Peyer's patch (tissue), 4 donors: ENCODE data around the gene DBI. TPM values are rescaled to one million over a fixed set of nuclear protein-coding genes. Genes with fewer than 3 reads are reported as not detected.

Experiments
- DNase-seq, 3 donors: peaks; one replicate each; pipeline ENCODE4 v3.0.0-alpha.2; 2017 to 2019
- H3K27ac ChIP-seq, 4 donors: fragments of 200-600 bp; sonication (generic); one replicate each; pipeline ENCODE4 v1.5.1; 2016 to 2019
- H3K27me3 ChIP-seq, 2 donors: fragments of 200-600 bp; sonication (generic); one replicate each; pipeline ENCODE4 v1.5.1; 2019
- H3K36me3 ChIP-seq, 3 donors: fragments of 200-600 bp; sonication (generic); one replicate each; pipeline ENCODE4 v1.5.1; 2016 to 2019
- H3K4me1 ChIP-seq, 4 donors: fragments of 200-600 bp; sonication (generic); one replicate each; pipeline ENCODE4 v1.5.1; 2016 to 2019
- H3K4me3 ChIP-seq, 4 donors: fragments of 200-600 bp; sonication (generic); 1 replicate in 3 of 4; 2 replicates in 1 of 4; pipeline ENCODE4 v1.5.1; 2016 to 2019; ENCODE audit warnings: mild to moderate bottlenecking in 1 of 4
- H3K9me3 ChIP-seq, 4 donors: fragments of 200-600 bp; sonication (generic); one replicate each; pipeline ENCODE4 v1.5.1; 2016 to 2019; ENCODE audit warnings: mild to moderate bottlenecking in 1 of 4
- CTCF ChIP-seq, 6 experiments: fragments of 450-650 bp in 4 of 6; fragments of 200-600 bp in 2 of 6; sonication (generic) in 1 of 6; IDR thresholded peaks; one replicate each; pipeline ENCODE4 v1.5.1; 2017 to 2019; ENCODE audit warnings: antibody characterized with exemption in 6 of 6, mild to moderate bottlenecking in 3 of 6, moderate library complexity in 1 of 6
- POLR2A ChIP-seq, 2 donors: fragments of 450-650 bp; IDR thresholded peaks; one replicate each; pipeline ENCODE4 v1.5.1; 2017; ENCODE audit warnings: antibody characterized with exemption in 2 of 2, mild to moderate bottlenecking in 2 of 2, moderate library complexity in 2 of 2
- total RNA-seq, 4 donors: library from RNA; depleted of rRNA; stranded (reverse); fragments of >200 nt; gene quantifications; one replicate each; pipeline ENCODE4 v1.1.0, GENCODE V29; 2016

DBI gene
- total RNA-seq, 4 donors from 2014 or later, result 121 to 237 (median 194) TPM

- Histone ChIP-seq H3K27ac (peak overlapping the region in 2 of 4 donors; percentile 52 to 77), H3K4me3 (no peak overlapping the region), H3K27me3 (no peaks in the 10 kb centered on the region), H3K9me3 (no peaks in the 10 kb centered on the region), H3K36me3 (no peaks in the 10 kb centered on the region), H3K4me1 (peaks cover 0 to 60% (median 8%) of the 10 kb centered on the region in 4 donors)
- DNase-seq, result peak in 1 of 3 donors; percentile 47
- TF ChIP-seq CTCF (IDR thresholded peaks at IDR 0.05) (no peak), POLR2A (IDR thresholded peaks at IDR 0.05) (no peak)
Measured at GRCh38 chr2:119421741-119422140, 55.0 kb downstream of the DBI start.

Other genes starting within 250 kb of the DBI start
- gene C1QL2, start 208.2 kb upstream of the DBI start, total RNA-seq, result not detected
- gene STEAP3, start 143.1 kb upstream of the DBI start, total RNA-seq, result 10 to 100 TPM; 13.2 to 31.2 (median 20.5) TPM
- gene C2orf76, start 143 bp upstream of the DBI start, total RNA-seq, result 1 to 10 TPM in 2 of 4 donors, not detected in 2; 1.6 to 2.9 TPM
- 100 to 1,000 TPM in 3 of 4 donors, 10 to 100 TPM in 1; 17.3 to 542 (median 214) TPM for gene TMEM37, start 64.9 kb downstream of the DBI start, total RNA-seq
- gene SCTR, start 157.5 kb downstream of the DBI start, total RNA-seq, result 1 to 10 TPM in 1 of 4 donors, under 1 TPM in 1, not detected in 2; 0.54 to 1.7 TPM
- 1 to 10 TPM; 2.8 to 6.6 (median 3.6) TPM for gene CFAP221, start 177.5 kb downstream of the DBI start, total RNA-seq